ENCODE results near the gene RNU5B-1.
"Not testable (repeated sequence)": the region's sequence is repeated elsewhere in the genome, so short reads cannot be mapped to it uniquely, and the experiment has no call there.

The RNU5B-1 gene

GRCh38 chr15:65263313-65263712, 41.2 kb upstream of the RNU5B-1 start:
- no peak for TF ChIP-seq CTCF (IDR thresholded peaks at IDR 0.05; ENCODE audit: low read depth, low read length)
- no peak overlapping the region for H3K4me3 ChIP-seq (ENCODE audit: low read depth, low read length)
- no peak for DNase-seq (ENCODE audit: low read depth, low spot score)
- in situ Hi-C loops (cut with HindIII; ENCODE audit: low sequenced_read_pairs): no loop called here

- TF ChIP-seq CTCF (IDR thresholded peaks at IDR 0.05; ENCODE audit: low read depth, low read length): no peak
- in situ Hi-C loops (cut with HindIII; ENCODE audit: low sequenced_read_pairs): no loop called here
- no peak overlapping the region for H3K4me3 ChIP-seq (ENCODE audit: low read depth, low read length)
- no peak for DNase-seq (ENCODE audit: low read depth, low spot score)
These were observed 39.5 kb upstream of the RNU5B-1 start for GRCh38 chr15:65264863-65265430.

- no peak for TF ChIP-seq CTCF (IDR thresholded peaks at IDR 0.05; ENCODE audit: low read depth, low read length)
- H3K4me3 ChIP-seq (ENCODE audit: low read depth, low read length): no peak overlapping the region
- DNase-seq (ENCODE audit: low read depth, low spot score): no peak
- in situ Hi-C loops (cut with HindIII; ENCODE audit: low sequenced_read_pairs): no loop called here
These were observed 38.0 kb upstream of the RNU5B-1 start for GRCh38 chr15:65266469-65266868.

- H3K4me3 ChIP-seq (ENCODE audit: low read depth, low read length): no peak overlapping the region
- no peak for TF ChIP-seq CTCF (IDR thresholded peaks at IDR 0.05; ENCODE audit: low read depth, low read length)
- no peak for DNase-seq (ENCODE audit: low read depth, low spot score)
- in situ Hi-C loops (cut with HindIII; ENCODE audit: low sequenced_read_pairs): no loop called here
These were observed 36.1 kb upstream of the RNU5B-1 start for GRCh38 chr15:65268411-65268810.

GRCh38 chr15:65270811-65271545, 33.5 kb upstream of the RNU5B-1 start:
- in situ Hi-C loops (cut with HindIII; ENCODE audit: low sequenced_read_pairs); H3K4me3 ChIP-seq (ENCODE audit: low read depth, low read length): not testable (repeated sequence)
- peak; percentile 82 for DNase-seq (ENCODE audit: low read depth, low spot score)
- TF ChIP-seq CTCF (IDR thresholded peaks at IDR 0.05; ENCODE audit: low read depth, low read length): peak; percentile 84

GRCh38 chr15:65275104-65275727, 29.3 kb upstream of the RNU5B-1 start:
- H3K4me3 ChIP-seq (ENCODE audit: low read depth, low read length): no peak overlapping the region
- in situ Hi-C loops (cut with HindIII; ENCODE audit: low sequenced_read_pairs): no loop called here

More at GRCh38 chr15:65275104-65275727, 29.3 kb upstream of the RNU5B-1 start:
- no peak for TF ChIP-seq CTCF (IDR thresholded peaks at IDR 0.05; ENCODE audit: low read depth, low read length)
- DNase-seq (ENCODE audit: low read depth, low spot score): no peak

Data from astrocyte of the spinal cord (primary cell).